Keratinocyte (primary cell): ENCODE data around the gene ORC2. TPM values are rescaled to one million over a fixed set of nuclear protein-coding genes. Genes with fewer than 3 reads are reported as not detected.

Experiments
- DNase-seq: peaks from one replicate; pipeline ENCODE4 v3.0.0-alpha.2; 2011; ENCODE audit warnings: low read depth, missing footprints, low spot score
- FAIRE-seq: peaks from 2 replicates; lab custom pipeline; 2011; peaks lifted over from hg19 to GRCh38; lab: Jason Lieb, UNC
- H2AFZ ChIP-seq: 2 replicates; pipeline ENCODE4 v1.6.0; 2012; ENCODE audit warnings: low read length, control low read depth, inconsistent platforms; ENCODE audit not compliant: control insufficient read depth
- H3K27ac ChIP-seq: 2 replicates; pipeline ENCODE4 v1.5.1; 2011; ENCODE audit warnings: low read length; ENCODE audit not compliant: control insufficient read depth, insufficient read depth
- H3K27me3 ChIP-seq: 3 replicates; pipeline ENCODE4 v1.6.0; 2011; ENCODE audit warnings: low read length; ENCODE audit not compliant: control insufficient read depth, insufficient read depth; ENCODE audit errors: extremely low read depth
- H3K36me3 ChIP-seq, 2 experiments: 2 replicates in 1 of 2; 3 replicates in 1 of 2; pipeline ENCODE4 v1.5.1; 2011; ENCODE audit warnings: low read length in 2 of 2, mild to moderate bottlenecking in 1 of 2; ENCODE audit not compliant: control insufficient read depth in 2 of 2, insufficient read depth in 2 of 2; ENCODE audit errors: extremely low read depth in 1 of 2
- H3K4me1 ChIP-seq: 3 replicates; pipeline ENCODE4 v1.5.1; 2011; ENCODE audit warnings: low read length; ENCODE audit not compliant: control insufficient read depth, insufficient read depth; ENCODE audit errors: extremely low read depth
- H3K4me2 ChIP-seq: 3 replicates; pipeline ENCODE4 v1.6.0; 2011; ENCODE audit warnings: low read depth, low read length; ENCODE audit not compliant: control insufficient read depth, insufficient read depth; ENCODE audit errors: extremely low read depth
- H3K4me3 ChIP-seq, 3 experiments: fragments of 200-600 bp in 1 of 3; sonication (generic) in 1 of 3; 2 replicates in 2 of 3; 3 replicates in 1 of 3; pipeline ENCODE4 v1.5.1; 2011 to 2016; ENCODE audit warnings: low read length in 3 of 3, mild to moderate bottlenecking in 3 of 3, control low read depth in 2 of 3, inconsistent platforms in 1 of 3, low read depth in 1 of 3, mixed read lengths in 1 of 3, mixed run types in 1 of 3, moderate library complexity in 1 of 3; ENCODE audit not compliant: control insufficient read depth in 2 of 3, insufficient read depth in 2 of 3; ENCODE audit errors: extremely low read depth in 1 of 3
- H3K79me2 ChIP-seq: 2 replicates; pipeline ENCODE4 v1.6.0; 2012; ENCODE audit warnings: low read length; ENCODE audit not compliant: control insufficient read depth, insufficient read depth
- H3K9ac ChIP-seq: 3 replicates; pipeline ENCODE4 v1.6.0; 2011; ENCODE audit warnings: low read length; ENCODE audit not compliant: control insufficient read depth, insufficient read depth; ENCODE audit errors: extremely low read depth
- H3K9me1 ChIP-seq: 3 replicates; pipeline ENCODE4 v1.6.0; 2011; ENCODE audit warnings: low read length; ENCODE audit not compliant: control insufficient read depth, insufficient read depth; ENCODE audit errors: extremely low read depth
- H3K9me3 ChIP-seq: 2 replicates; pipeline ENCODE4 v1.5.1; 2012; ENCODE audit warnings: low read depth, low read length; ENCODE audit not compliant: control insufficient read depth
- H4K20me1 ChIP-seq: 3 replicates; pipeline ENCODE4 v1.6.0; 2011; ENCODE audit warnings: low read length; ENCODE audit not compliant: control insufficient read depth, insufficient read depth; ENCODE audit errors: extremely low read depth
- CTCF ChIP-seq, 3 experiments: IDR thresholded peaks in 1 of 3; conservative IDR thresholded peaks in 1 of 3; optimal IDR thresholded peaks in 1 of 3; 2 replicates in 2 of 3; 3 replicates in 1 of 3; pipeline versions ENCODE3 to v1.5.1; 2011; ENCODE audit warnings: low read length in 3 of 3, mild to moderate bottlenecking in 3 of 3, moderate library complexity in 2 of 3, control low read depth in 1 of 3, inconsistent platforms in 1 of 3; ENCODE audit not compliant: insufficient read depth in 2 of 3; ENCODE audit errors: extremely low read depth in 1 of 3
- EZH2 ChIP-seq: IDR thresholded peaks from one replicate; pipeline ENCODE4 v1.6.1; 2012; ENCODE audit warnings: inconsistent platforms, mild to moderate bottlenecking, low read length, moderate library complexity
- dilution Hi-C: fragments of 300-500 bp; cut with MboI; formaldehyde crosslinking; loops from one replicate; pipeline ENCODE4 v1.7.0; 2020; ENCODE audit warnings: low sequenced_read_pairs; ENCODE audit not compliant: extremely low pct_ligation_motif_present
- polyA plus RNA-seq, 5 experiments: library from polyadenylated mRNA; depleted of rRNA in 3 of 5; stranded (reverse) in 3 of 5; stranded (forward) in 1 of 5; unstranded in 1 of 5; fragments of >200 nt; gene quantifications; 1 replicate in 1 of 5; 2 replicates in 3 of 5; 3 replicates in 1 of 5; pipeline versions ENCODE4 v1.2.1 to v1.2.3, GENCODE V29; 2011 to 2012; ENCODE audit warnings: missing spikeins in 2 of 5, low read depth in 1 of 5, low replicate concordance in 1 of 5

Gene ORC2
- polyA plus RNA-seq, 1 donor (not counting 4 experiments of a cell fraction or from before 2014, with no cell fraction given), result 13.5 TPM

DNA sequence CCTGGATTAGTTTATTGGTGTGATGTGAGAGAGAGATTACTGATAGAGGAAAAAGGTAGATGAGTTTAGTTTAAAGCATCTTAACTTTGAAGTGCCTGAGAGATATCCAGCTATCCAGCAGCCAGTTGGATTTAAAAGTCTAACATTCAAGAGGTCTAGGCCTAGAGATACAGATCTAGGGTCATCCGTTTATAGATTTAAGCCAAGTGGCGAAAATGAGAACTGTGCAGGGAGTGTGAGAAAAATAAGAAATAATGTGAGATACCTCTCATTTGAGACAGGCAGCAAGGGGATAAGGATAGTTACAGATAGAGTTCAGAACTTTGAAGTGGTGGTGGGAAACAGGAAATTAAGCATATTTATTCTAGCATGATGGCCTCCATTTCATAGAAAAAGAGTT lies 5.3 kb upstream of the ORC2 start:
- no peak overlapping the region for H3K4me3 ChIP-seq
- H4K20me1 ChIP-seq, result no peaks in the 10 kb centered on the region
- TF ChIP-seq EZH2 (no peak), CTCF (optimal IDR thresholded peaks at IDR 0.05 in 1 of 3, IDR thresholded peaks at IDR 0.05 in 1 of 3, conservative IDR thresholded peaks at IDR 0.05 in 1 of 3; ENCODE audit: extremely low read depth in 1 of 3, insufficient read depth in 2 of 3, low read length in 3 of 3) (no peak)
- H3K9me1 ChIP-seq, result no peaks in the 10 kb centered on the region
- dilution Hi-C loops, result no loop called here
- no peaks in the 10 kb centered on the region for H3K9me3 ChIP-seq
- H3K27ac ChIP-seq, result peak overlapping the region; percentile 73
- no peak overlapping the region for H3K9ac ChIP-seq
- peaks cover 4% of the 10 kb centered on the region for H3K79me2 ChIP-seq
- peaks cover 0 to 2% of the 10 kb centered on the region in 2 experiments for H3K36me3 ChIP-seq
- no peak overlapping the region for H2AFZ ChIP-seq
- no peak for DNase-seq
- peaks cover 27% of the 10 kb centered on the region for H3K4me1 ChIP-seq
- FAIRE-seq, result no peak
- no peak overlapping the region for H3K4me2 ChIP-seq
- no peaks in the 10 kb centered on the region for H3K27me3 ChIP-seq

GRCh38 chr2:200968162-200968561 lies 4.7 kb upstream of the ORC2 start:
- peak overlapping the region; percentile 25 for H2AFZ ChIP-seq
- H3K27me3 ChIP-seq, result no peaks in the 10 kb centered on the region
- DNase-seq (no peak), FAIRE-seq (no peak)
- no peaks in the 10 kb centered on the region for H3K9me3 ChIP-seq
- TF ChIP-seq CTCF (optimal IDR thresholded peaks at IDR 0.05 in 1 of 3, IDR thresholded peaks at IDR 0.05 in 1 of 3, conservative IDR thresholded peaks at IDR 0.05 in 1 of 3; ENCODE audit: extremely low read depth in 1 of 3, insufficient read depth in 2 of 3, low read length in 3 of 3) (no peak), EZH2 (no peak)
- peaks cover 27% of the 10 kb centered on the region for H3K4me1 ChIP-seq
- peak overlapping the region; percentile 73 for H3K4me2 ChIP-seq
- H3K79me2 ChIP-seq, result peaks cover 8% of the 10 kb centered on the region
- peak overlapping the region; percentile 34 for H3K9ac ChIP-seq
- dilution Hi-C loops, result no loop called here
- H4K20me1 ChIP-seq, result no peaks in the 10 kb centered on the region
- H3K9me1 ChIP-seq, result no peaks in the 10 kb centered on the region
- peaks cover 0 to 2% of the 10 kb centered on the region in 2 experiments for H3K36me3 ChIP-seq
- peak overlapping the region; percentile 73 for H3K27ac ChIP-seq
- peak overlapping the region in 1 of 3 experiments; percentile 24 for H3K4me3 ChIP-seq
